Karpas-422 (cell line): Measurements from ENCODE around the gene CBFA2T2. TPM values are rescaled to one million over a fixed set of nuclear protein-coding genes. Genes with fewer than 3 reads are reported as not detected.
"Not testable (repeated sequence)": the region's sequence is repeated elsewhere in the genome, so short reads cannot be mapped to it uniquely, and the experiment has no call there.

Source experiments
- DNase-seq: peaks from one replicate; pipeline ENCODE4 v3.0.0-alpha.2; 2015
- H2AFZ ChIP-seq: fragments of 200-600 bp; sonication (generic); 2 replicates; pipeline ENCODE4 v1.6.1; 2014; ENCODE audit warnings: antibody characterized with exemption, low read length, mixed read lengths
- H3K27ac ChIP-seq: fragments of 200-600 bp; sonication (generic); 2 replicates; pipeline ENCODE4 v1.5.1; 2014; ENCODE audit warnings: mild to moderate bottlenecking, low read length, moderate library complexity
- H3K27me3 ChIP-seq: fragments of 200-600 bp; sonication (generic); 2 replicates; pipeline ENCODE4 v1.6.1; 2014; ENCODE audit warnings: low read length, mixed read lengths
- H3K36me3 ChIP-seq: fragments of 200-600 bp; sonication (generic); 2 replicates; pipeline ENCODE4 v1.6.1; 2014; ENCODE audit warnings: low read length, mixed read lengths; ENCODE audit not compliant: insufficient read depth
- H3K4me1 ChIP-seq: fragments of 200-600 bp; sonication (generic); 2 replicates; pipeline ENCODE4 v1.6.1; 2014; ENCODE audit warnings: mild to moderate bottlenecking, low read length, mixed read lengths
- H3K4me2 ChIP-seq: fragments of 200-600 bp; sonication (generic); 2 replicates; pipeline ENCODE4 v1.6.1; 2014; ENCODE audit warnings: low read length, low read depth, mild to moderate bottlenecking; ENCODE audit not compliant: poor library complexity, severe bottlenecking
- H3K4me3 ChIP-seq: fragments of 200-600 bp; sonication (generic); 2 replicates; pipeline ENCODE4 v1.5.1; 2014; ENCODE audit warnings: mild to moderate bottlenecking, antibody characterized with exemption, low read length, mixed read lengths
- H3K79me2 ChIP-seq: fragments of 200-600 bp; sonication (generic); 2 replicates; pipeline ENCODE4 v1.6.1; 2014; ENCODE audit warnings: mild to moderate bottlenecking, low read length, mixed read lengths
- H3K9ac ChIP-seq: fragments of 200-600 bp; sonication (generic); 2 replicates; pipeline ENCODE4 v1.6.0; 2014; ENCODE audit warnings: low read length
- H3K9me2 ChIP-seq: fragments of 200-600 bp; sonication (generic), shearing (Covaris generic); replicated peaks from 2 replicates; pipeline ENCODE4 v1.6.0; 2014; ENCODE audit warnings: mild to moderate bottlenecking, low read length, moderate library complexity; ENCODE audit not compliant: insufficient read depth
- H3K9me3 ChIP-seq: fragments of 300-700, 200-600 bp; sonication (generic); 2 replicates; pipeline ENCODE4 v1.6.1; 2014; ENCODE audit warnings: low read length, mixed read lengths
- H4K20me1 ChIP-seq: fragments of 200-600 bp; sonication (generic); 2 replicates; pipeline ENCODE4 v1.6.1; 2014; ENCODE audit warnings: mild to moderate bottlenecking, antibody characterized with exemption, low read length, low read depth; ENCODE audit not compliant: insufficient read depth
- total RNA-seq: library from RNA; depleted of rRNA; stranded (reverse); fragments of >200 nt; shearing (Covaris generic); gene quantifications from 2 replicates; pipeline ENCODE4 v1.2.3, GENCODE V29; 2014; ENCODE audit warnings: low replicate concordance

CBFA2T2 gene
- total RNA-seq, 1 experiment from 2014 or later: 54.8 TPM

DNA sequence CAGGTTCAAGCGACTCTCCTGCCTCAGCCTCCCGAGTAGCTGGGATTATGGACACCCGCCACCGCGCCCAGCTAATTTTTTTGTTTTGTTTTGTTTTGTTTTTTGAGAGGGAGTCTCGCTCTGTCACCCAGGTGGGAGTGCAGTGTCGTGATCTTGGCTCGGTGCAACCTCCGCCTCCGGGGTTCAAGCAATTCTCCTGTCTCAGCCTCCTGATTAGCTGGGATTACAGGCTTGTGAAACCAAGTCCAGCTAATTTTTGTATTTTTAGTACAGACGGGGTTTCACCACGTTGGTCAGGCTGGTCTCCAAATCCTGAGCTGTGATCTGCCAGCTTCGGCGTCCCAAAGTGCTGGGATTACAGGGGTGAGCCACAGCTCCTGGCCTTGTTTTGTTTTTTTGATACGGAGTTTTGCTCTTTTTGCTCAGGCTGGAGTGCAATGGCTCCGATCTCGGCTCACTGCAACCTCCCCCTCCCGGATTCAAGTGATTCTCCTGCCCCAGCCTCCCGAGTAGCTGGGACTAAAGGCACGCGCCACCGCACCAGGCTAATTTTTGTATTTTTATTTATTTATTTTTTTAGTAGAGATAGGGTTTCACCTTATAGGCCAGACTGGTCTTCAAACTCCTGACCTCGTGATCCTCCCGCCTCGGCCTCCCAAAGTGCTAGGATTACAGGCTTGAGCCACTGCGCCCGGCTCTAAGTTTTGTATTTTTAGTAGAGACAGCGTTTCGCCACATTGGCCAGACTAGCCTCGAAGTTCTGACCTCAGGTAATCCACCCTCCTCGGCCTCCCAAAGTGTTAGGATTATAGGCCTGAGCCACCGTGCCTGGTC lies 1.0 kb upstream of the CBFA2T2 start:
- H3K4me2 ChIP-seq: peak overlapping the region; percentile 98
- H3K36me3 ChIP-seq, H3K9me3 ChIP-seq, DNase-seq, H3K27me3 ChIP-seq, H2AFZ ChIP-seq, H4K20me1 ChIP-seq, H3K9me2 ChIP-seq: not testable (repeated sequence)
- H3K79me2 ChIP-seq: peaks cover 38% of the 10 kb centered on the region
- peak overlapping the region; percentile 71 for H3K27ac ChIP-seq
- peak overlapping the region; percentile 92 for H3K4me3 ChIP-seq
- H3K4me1 ChIP-seq: peaks cover 30% of the 10 kb centered on the region
- peak overlapping the region; percentile 85 for H3K9ac ChIP-seq

GRCh38 chr20:33489495-33490022 lies 337 bp upstream of the CBFA2T2 start:
- Histone ChIP-seq H3K9ac (peak overlapping the region; percentile 85), H3K4me3 (peak overlapping the region; percentile 92), H3K27me3 (no peaks in the 10 kb centered on the region), H2AFZ (no peak overlapping the region), H3K79me2 (peaks cover 42% of the 10 kb centered on the region), H3K9me2 (no peaks in the 10 kb centered on the region), H3K4me2 (peak overlapping the region; percentile 98), H4K20me1 (peaks cover 5% of the 10 kb centered on the region; the same call in 1 of the 2 replicates), H3K27ac (peak overlapping the region; percentile 71), H3K9me3 (no peaks in the 10 kb centered on the region), H3K4me1 (peaks cover 30% of the 10 kb centered on the region), H3K36me3 (peaks cover 10% of the 10 kb centered on the region)
- peak; percentile 99 for DNase-seq

DNA sequence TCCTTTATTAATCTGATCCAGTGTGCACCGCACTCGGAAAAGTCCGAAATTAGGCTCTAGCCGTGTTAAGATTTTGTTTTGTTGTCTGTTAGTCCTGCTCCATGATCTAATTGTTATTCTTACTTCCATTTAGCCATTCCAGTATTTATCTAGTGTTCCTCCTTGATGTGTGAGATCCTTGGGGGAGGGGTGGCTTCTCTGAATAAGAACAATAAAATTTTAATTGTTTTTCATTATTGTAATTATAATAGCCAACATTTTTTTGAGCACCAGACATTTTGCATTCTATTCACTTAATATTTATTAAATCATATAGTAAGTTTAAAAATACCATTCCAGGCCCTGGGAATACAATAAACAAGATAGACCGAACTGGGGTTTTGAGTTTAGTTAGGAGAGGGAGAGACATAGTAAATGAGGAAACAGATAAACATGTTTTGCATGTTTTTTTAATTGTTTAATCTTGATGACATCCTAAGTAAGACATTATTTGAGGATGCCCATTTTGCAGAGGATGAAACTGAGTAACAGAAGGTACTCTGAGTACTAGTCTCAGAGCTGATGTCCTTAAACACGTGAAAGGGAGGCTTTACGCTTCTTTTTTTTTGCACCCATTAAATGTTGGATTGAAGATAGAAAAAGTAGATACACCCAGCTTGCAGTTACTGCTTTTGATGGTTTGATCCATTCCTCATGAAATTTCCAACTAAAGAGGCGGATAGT lies 1.2 kb downstream of the CBFA2T2 start:
- Histone ChIP-seq H3K9me3 (no peaks in the 10 kb centered on the region), H3K36me3 (peaks cover 10% of the 10 kb centered on the region), H3K27ac (peak overlapping the region; percentile 79), H3K79me2 (peaks cover 57% of the 10 kb centered on the region), H3K4me1 (peaks cover 40% of the 10 kb centered on the region), H2AFZ (no peak overlapping the region), H3K9ac (peak overlapping the region; percentile 90), H3K9me2 (no peaks in the 10 kb centered on the region), H3K4me3 (peak overlapping the region; percentile 85), H4K20me1 (peaks cover 5% of the 10 kb centered on the region; the same call in 1 of the 2 replicates), H3K4me2 (peak overlapping the region; percentile 92), H3K27me3 (no peaks in the 10 kb centered on the region)
- DNase-seq: no peak

GRCh38 chr20:33493076-33493766 lies 3.3 kb downstream of the CBFA2T2 start:
- peaks cover 10% of the 10 kb centered on the region for H3K36me3 ChIP-seq
- no peak overlapping the region for H2AFZ ChIP-seq
- no peak overlapping the region for H3K27ac ChIP-seq
- no peaks in the 10 kb centered on the region for H3K27me3 ChIP-seq
- no peaks in the 10 kb centered on the region for H3K9me3 ChIP-seq
- no peak overlapping the region for H3K4me2 ChIP-seq
- peaks cover 53% of the 10 kb centered on the region for H3K4me1 ChIP-seq
- no peak overlapping the region for H3K4me3 ChIP-seq
- no peak overlapping the region for H3K9ac ChIP-seq
- no peaks in the 10 kb centered on the region for H3K9me2 ChIP-seq
- H4K20me1 ChIP-seq: peaks cover 5% of the 10 kb centered on the region; the same call in 1 of the 2 replicates
- DNase-seq: no peak
- peaks cover 79% of the 10 kb centered on the region for H3K79me2 ChIP-seq

DNA sequence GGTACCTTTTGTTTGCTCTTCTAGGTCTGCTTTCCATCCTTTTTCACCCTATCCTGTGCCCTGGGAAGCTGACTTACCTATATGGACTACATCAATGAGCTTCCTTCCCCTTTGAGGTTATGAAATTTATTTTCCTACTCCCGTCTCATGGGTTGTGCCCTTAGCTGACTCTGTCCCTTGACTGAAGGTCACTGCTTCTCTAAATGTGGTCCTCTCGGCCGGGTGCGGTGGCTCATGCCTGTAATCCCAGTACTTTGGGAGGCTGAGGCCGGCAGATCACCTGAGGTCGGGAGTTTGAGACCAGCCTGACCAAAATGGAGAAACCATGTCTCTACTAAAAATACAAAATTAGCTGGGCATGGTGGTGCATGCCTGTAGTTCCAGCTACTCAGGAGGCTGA lies 6.9 kb downstream of the CBFA2T2 start:
- not testable (repeated sequence) for H3K4me2 ChIP-seq, DNase-seq, H3K9ac ChIP-seq, H3K9me2 ChIP-seq, H2AFZ ChIP-seq, H3K27me3 ChIP-seq, H3K9me3 ChIP-seq, H3K4me3 ChIP-seq, H3K36me3 ChIP-seq, H3K27ac ChIP-seq
- peaks cover 97% of the 10 kb centered on the region for H3K79me2 ChIP-seq
- H4K20me1 ChIP-seq: peaks cover 11% of the 10 kb centered on the region; the same call in 1 of the 2 replicates
- H3K4me1 ChIP-seq: peaks cover 67% of the 10 kb centered on the region

DNA sequence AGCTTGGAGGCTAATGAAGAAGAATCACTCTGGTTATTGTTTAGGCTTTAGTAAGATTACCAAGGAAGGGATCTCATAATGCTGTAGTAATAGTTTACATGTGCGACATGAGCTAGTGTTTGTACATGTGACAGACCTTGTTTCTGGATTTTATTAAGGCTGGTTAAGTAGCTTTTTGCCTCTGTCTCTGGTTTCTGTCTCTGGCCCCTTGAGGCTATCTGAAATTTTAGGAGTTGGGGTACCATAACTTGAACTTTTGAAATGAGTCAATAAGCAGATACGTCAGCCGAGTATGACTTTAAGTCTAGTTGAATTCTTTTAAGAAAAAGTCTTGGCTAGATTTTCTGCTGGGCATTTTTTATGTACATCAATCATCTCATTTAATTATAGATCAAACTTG lies 9.5 kb downstream of the CBFA2T2 start:
- Histone ChIP-seq H3K9ac (no peak overlapping the region), H4K20me1 (peaks cover 11% of the 10 kb centered on the region; the same call in 1 of the 2 replicates), H3K4me3 (no peak overlapping the region), H3K27me3 (no peaks in the 10 kb centered on the region), H3K4me1 (peaks cover 66% of the 10 kb centered on the region), H2AFZ (no peak overlapping the region), H3K9me3 (no peaks in the 10 kb centered on the region), H3K27ac (peak overlapping the region; percentile 59), H3K9me2 (no peaks in the 10 kb centered on the region), H3K4me2 (no peak overlapping the region), H3K36me3 (peaks cover 6% of the 10 kb centered on the region; the same call in 1 of the 2 replicates), H3K79me2 (peaks cover 100% of the 10 kb centered on the region)
- no peak for DNase-seq

DNA sequence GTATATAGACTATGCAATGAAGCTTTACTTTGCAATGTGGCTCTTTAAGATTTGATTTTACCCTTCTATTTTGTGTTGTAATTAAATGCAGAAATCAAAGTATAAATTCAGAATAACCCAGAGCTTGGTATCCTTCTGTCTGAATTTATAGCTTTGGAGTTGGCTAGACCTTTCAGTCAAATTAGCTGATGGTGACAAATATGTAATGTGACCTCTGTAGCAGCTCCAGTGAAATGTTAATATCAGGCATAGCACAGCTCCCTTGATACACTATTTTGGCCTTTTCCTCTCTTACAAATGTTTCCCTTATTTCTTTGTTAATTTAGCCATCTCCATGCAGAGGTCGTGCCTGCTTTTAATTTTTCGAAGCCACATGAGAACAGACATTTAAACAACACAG lies 11.1 kb downstream of the CBFA2T2 start:
- Histone ChIP-seq H3K4me3 (no peak overlapping the region), H3K27ac (peak overlapping the region; percentile 29), H3K4me1 (peaks cover 66% of the 10 kb centered on the region), H4K20me1 (peaks cover 11% of the 10 kb centered on the region; the same call in 1 of the 2 replicates), H3K79me2 (peaks cover 100% of the 10 kb centered on the region), H3K4me2 (no peak overlapping the region), H3K9me2 (no peaks in the 10 kb centered on the region), H3K36me3 (peaks cover 13% of the 10 kb centered on the region; the same call in 1 of the 2 replicates), H2AFZ (no peak overlapping the region), H3K27me3 (no peaks in the 10 kb centered on the region), H3K9ac (no peak overlapping the region), H3K9me3 (no peaks in the 10 kb centered on the region)
- no peak for DNase-seq
